Bronchial epithelial cell (primary cell): Measurements from ENCODE around the gene EEFSEC. TPM values are rescaled to one million over a fixed set of nuclear protein-coding genes. Genes with fewer than 3 reads are reported as not detected.

ENCODE experiments used
- DNase-seq: peaks from one replicate; pipeline ENCODE4 v3.0.0-alpha.2; 2010; ENCODE audit warnings: low read depth
- FAIRE-seq: peaks from 2 replicates; lab custom pipeline; 2011; peaks lifted over from hg19 to GRCh38; lab: Jason Lieb, UNC
- H3K27me3 ChIP-seq: 2 replicates; pipeline ENCODE4 v1.5.1; 2011; ENCODE audit warnings: low read length; ENCODE audit not compliant: control insufficient read depth, insufficient read depth
- H3K36me3 ChIP-seq: 2 replicates; pipeline ENCODE4 v1.5.1; 2011; ENCODE audit warnings: low read length; ENCODE audit not compliant: control insufficient read depth, insufficient read depth
- H3K4me3 ChIP-seq: 2 replicates; pipeline ENCODE4 v1.5.1; 2011; ENCODE audit warnings: mild to moderate bottlenecking, low read depth, low read length, control low read depth
- total RNA-seq: library from RNA; depleted of rRNA; stranded (reverse); fragments of >200 nt; gene quantifications from 2 replicates; pipeline ENCODE4 v1.2.1, GENCODE V29; 2014
- TF ChIP-seq, protein P1 (sequence below): IDR thresholded peaks from 2 replicates; pipeline ENCODE4 v1.5.1; 2011; ENCODE audit warnings: mild to moderate bottlenecking, moderate library complexity, low read length, control low read depth, inconsistent platforms; ENCODE audit not compliant: insufficient read depth, severe bottlenecking

Gene EEFSEC
- total RNA-seq, 1 donor from 2014 or later: 3.7 TPM

DNA sequence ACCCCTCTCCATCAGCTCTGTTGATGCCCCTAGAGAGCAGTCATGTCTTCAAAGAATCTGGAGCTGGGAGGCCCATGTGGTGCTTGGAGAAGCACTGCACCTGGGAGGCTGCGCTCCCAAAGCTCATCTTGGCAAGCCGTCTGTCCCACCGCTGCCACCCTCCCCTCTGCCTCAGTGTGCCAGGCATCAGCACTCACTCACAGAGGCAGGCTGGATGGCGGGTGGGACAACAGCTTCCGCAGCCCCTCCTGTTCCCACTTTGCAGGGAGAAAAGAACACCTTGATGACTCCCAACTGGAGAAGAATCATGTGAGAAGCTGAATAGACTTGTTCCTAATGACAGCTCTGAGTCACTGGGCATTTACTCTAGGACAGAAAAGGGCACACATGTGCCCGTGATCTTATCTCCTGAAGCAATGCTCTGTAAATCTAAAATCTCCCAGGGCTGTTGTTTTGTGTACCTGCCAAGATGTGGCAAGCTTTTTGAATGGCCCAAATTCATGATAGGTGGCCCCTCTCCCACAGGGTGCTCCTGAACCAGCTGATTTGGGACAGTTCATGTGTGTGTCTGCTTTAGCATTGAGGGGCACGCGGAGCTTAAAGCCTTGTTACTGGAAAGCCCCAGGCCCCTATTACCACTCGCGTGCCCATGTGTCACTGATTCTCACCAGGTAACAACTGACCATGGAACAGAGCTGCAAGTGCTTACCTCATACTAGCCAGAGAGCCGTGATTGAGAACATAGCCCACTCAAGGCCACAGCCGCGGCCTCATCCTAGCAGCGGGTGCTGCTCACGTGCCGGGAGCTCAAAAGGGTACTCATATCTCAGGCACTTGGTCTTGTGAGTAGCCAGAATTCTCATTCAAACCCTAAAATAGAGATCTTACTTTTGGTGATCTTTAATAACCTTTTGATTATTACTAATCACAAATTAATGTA, 209.0 kb downstream of the EEFSEC start:
- no peaks in the 10 kb centered on the region for H3K27me3 ChIP-seq
- TF ChIP-seq, protein P1, sequence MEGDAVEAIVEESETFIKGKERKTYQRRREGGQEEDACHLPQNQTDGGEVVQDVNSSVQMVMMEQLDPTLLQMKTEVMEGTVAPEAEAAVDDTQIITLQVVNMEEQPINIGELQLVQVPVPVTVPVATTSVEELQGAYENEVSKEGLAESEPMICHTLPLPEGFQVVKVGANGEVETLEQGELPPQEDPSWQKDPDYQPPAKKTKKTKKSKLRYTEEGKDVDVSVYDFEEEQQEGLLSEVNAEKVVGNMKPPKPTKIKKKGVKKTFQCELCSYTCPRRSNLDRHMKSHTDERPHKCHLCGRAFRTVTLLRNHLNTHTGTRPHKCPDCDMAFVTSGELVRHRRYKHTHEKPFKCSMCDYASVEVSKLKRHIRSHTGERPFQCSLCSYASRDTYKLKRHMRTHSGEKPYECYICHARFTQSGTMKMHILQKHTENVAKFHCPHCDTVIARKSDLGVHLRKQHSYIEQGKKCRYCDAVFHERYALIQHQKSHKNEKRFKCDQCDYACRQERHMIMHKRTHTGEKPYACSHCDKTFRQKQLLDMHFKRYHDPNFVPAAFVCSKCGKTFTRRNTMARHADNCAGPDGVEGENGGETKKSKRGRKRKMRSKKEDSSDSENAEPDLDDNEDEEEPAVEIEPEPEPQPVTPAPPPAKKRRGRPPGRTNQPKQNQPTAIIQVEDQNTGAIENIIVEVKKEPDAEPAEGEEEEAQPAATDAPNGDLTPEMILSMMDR: no peak
- H3K36me3 ChIP-seq: peaks cover 1% of the 10 kb centered on the region
- FAIRE-seq (no peak), DNase-seq (no peak)
- no peak overlapping the region for H3K4me3 ChIP-seq

DNA sequence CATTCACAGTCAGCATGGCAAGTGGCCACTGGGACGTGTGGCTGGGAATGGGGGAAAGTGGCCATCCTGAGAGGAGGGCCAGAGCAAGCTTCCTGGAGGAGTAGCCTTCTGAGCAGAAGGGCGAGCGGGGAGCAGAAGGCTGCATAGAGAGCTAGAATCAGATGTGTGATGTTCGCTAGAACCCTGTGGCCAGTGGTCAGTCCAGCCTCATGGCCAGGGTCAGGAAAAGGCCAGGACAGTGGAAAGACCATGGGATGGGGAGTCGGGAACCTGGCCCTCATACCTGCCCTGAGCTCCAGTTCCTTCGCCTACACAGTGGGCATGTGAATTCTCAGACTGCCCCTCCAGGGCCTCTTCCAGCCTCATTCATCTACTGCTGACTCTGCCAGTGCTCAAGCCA, 211.0 kb downstream of the EEFSEC start:
- Histone ChIP-seq H3K4me3 (no peak overlapping the region), H3K27me3 (no peaks in the 10 kb centered on the region), H3K36me3 (peaks cover 3% of the 10 kb centered on the region)
- FAIRE-seq (peak; percentile 7), DNase-seq (no peak)
- TF ChIP-seq, protein P1: no peak

DNA sequence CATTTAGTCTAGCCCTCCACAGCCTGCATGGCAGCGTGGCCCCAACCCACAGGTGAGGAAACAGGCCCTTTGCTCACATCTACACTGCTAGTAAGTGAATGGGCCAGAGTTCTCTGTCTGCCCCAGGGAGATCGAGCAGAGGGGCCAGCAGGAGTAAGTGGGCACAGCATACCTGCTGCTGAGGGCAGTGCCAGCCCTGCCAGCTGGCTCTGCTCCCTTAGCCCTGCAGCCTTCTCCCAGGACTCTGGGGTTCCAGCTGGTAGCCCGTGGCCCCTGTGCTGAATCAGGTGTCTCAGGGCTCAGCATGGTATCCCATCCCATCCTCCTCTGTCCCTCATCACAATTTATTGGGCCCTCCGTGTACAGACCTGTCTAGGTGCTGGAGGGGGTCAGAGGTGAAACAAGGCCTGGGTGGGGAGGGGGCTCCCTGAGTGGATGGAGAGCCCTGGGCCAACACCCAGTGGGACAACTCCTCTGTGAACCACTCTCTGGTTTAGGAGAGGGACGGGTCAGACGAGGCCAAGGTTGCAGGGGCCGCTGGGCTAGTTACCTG, 211.6 kb downstream of the EEFSEC start:
- H3K36me3 ChIP-seq: peaks cover 3% of the 10 kb centered on the region
- H3K27me3 ChIP-seq: no peaks in the 10 kb centered on the region
- DNase-seq (no peak), FAIRE-seq (no peak)
- TF ChIP-seq, protein P1: no peak
- H3K4me3 ChIP-seq: no peak overlapping the region

DNA sequence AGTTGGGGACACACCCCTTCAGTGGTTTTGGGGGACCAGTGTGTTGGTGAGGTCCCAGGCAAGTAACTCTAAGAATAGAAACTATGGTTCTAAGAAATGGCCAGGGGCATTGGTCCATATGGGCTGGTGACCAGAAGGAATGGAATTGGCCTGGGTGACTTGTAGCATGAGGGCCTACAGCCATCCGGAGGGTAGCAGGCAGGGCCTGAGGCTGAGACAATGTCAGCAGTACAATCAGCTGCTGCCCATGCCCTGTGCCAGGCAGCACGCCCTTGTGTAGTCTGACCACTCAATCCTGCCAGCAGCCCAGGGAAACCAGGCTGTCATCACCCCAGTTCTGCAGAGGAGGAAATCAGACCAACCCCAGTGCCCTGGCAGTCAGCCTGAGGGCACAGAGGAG, 212.9 kb downstream of the EEFSEC start:
- TF ChIP-seq, protein P1: no peak
- no peak for FAIRE-seq

DNA sequence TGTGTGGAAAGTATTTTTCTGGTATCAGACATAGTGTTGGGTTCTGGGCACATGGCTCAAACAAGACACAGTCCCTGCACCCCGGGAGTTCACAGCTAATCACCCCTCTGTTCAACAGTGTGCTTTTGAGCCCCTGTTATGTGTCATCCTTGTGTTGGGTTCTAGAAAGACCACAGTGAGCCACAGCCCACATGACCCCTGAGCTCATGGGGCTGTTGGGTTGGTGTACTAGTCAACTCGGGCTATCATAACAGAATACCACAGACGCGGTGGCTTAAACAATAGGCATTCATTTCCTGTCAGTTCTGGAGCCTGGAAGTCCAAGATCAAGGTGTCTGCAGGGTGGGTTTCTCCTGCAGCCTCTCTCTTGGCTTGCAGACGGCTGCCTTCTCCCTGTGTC, 213.4 kb downstream of the EEFSEC start:
- peaks cover 3% of the 10 kb centered on the region for H3K36me3 ChIP-seq
- no peaks in the 10 kb centered on the region for H3K27me3 ChIP-seq
- FAIRE-seq: peak; percentile 87
- no peak for DNase-seq
- H3K4me3 ChIP-seq: no peak overlapping the region
- TF ChIP-seq, protein P1: no peak

More for the DNA sequence above, 212.9 kb downstream of the EEFSEC start:
- no peaks in the 10 kb centered on the region for H3K27me3 ChIP-seq
- peaks cover 3% of the 10 kb centered on the region for H3K36me3 ChIP-seq
- no peak overlapping the region for H3K4me3 ChIP-seq
- no peak for DNase-seq
